HG03280 (cell line): ENCODE measurements around the gene PTPRH.

Experiments used
- ATAC-seq: cut with Tn5 transposase; IDR thresholded peaks from one replicate; pipeline ENCODE4 v1.9.1; 2021; ENCODE audit warnings: mild to moderate bottlenecking, moderate library complexity; ENCODE audit not compliant: unreplicated experiment

The PTPRH gene

DNA sequence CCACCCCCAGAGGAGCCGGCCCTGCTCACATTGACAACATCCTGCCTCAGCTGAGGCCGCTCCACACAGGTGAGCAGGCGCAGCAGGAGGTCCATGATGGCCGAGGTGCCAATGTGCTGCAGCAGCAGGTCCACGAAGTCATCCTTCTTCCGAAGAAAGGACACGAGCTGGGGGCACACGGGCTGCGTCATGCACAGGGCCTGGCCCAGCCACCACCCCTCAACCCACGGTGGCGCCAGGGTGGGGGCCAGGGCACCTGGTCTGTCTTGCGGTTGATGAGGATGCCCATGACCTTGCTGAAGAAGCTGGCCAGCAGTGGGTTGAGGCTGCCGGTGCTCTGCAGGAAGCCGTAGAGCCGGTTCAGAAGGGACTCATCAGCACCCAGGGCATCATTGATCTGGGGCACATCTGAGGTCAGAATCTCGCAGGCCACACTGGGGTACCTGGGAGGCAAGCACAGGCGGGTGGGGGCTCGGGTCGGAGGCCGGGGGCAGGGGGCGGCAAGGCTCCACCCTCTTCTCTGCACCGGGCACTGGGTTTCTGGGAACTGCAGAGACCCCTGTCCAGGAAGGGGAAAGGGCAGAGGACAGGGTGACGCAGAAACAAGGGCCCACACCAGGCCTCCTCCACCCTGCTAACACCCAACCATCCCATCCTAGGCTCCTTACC is 36.1 kb upstream of the PTPRH start:
- ATAC-seq, result no peak

DNA sequence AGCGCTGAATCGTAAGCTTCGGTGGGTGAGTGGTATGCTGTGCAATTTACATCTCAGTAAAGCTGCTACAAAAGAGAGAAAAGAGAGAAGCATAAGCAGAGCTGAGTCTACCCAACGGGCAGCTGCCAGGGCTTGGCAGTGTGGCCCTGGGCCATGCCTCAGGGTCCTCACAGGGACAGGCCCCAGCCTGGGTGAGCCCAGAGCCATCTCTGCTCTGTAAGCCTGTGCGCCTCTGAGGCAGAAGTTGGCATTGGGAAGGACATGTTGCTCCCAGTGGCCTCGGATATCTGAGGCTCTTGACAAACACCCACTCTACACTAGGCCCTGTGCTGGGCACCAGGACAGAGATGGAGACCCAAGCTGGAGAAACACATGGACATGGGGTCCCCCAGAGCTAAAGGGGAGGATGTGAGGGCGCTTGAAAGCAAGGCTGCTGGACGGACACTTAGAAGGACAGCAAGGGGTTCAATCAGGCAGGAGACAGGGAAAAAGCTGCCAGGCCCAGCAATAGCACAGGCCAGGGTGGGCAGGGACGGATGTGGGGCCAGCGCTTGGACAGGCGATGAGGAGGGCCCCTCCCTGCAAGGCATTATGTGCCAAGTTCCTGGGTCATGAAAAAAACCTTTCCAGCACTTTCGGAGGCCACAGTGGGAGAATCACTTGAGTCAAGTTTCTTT is 34.8 kb upstream of the PTPRH start:
- ATAC-seq, result no peak

DNA sequence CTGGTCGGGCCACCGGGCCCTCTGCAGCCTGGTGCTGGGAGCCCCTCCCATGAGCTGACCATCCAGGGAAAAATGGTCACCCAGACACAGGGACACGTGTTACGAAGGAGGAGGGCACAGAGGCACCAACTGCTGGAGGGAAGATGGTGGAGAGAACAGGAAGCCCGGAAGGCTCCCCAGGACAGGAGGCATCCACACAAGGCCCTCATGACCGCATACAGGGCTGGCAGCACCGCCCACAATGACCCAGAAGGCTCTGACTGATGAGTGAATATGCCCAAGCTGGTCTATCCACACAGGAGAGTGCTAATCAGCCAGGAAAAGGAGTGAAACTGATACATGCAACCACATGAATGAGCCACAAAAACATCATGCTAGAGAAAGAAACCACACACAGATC is 33.2 kb upstream of the PTPRH start:
- no peak for ATAC-seq

DNA sequence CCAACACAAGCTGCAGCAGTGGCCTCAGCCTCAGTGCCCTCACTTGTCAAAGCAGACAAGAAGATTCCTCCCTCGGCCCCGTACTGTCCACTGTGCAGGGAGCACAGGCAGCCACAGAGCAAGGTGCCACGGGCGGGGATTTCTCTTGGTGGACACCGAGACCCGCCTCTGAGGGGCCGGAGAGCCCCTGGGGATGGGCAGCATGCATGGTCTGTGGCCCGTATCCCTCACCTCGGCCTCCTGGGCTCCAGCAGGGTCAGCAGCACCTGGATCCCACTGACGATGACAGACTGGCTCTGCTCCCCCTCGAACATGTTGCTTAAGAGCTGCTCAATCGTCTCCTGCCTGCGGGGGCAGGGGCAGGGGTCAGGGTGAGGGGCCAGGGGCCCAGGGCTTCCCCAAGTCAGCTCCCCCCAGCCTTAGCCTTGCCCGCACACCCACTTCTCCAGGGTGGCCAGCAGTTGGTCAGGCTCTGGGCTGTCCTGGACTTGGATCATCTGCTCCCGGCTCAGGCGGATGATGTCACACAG is 32.7 kb upstream of the PTPRH start:
- no peak for ATAC-seq

DNA sequence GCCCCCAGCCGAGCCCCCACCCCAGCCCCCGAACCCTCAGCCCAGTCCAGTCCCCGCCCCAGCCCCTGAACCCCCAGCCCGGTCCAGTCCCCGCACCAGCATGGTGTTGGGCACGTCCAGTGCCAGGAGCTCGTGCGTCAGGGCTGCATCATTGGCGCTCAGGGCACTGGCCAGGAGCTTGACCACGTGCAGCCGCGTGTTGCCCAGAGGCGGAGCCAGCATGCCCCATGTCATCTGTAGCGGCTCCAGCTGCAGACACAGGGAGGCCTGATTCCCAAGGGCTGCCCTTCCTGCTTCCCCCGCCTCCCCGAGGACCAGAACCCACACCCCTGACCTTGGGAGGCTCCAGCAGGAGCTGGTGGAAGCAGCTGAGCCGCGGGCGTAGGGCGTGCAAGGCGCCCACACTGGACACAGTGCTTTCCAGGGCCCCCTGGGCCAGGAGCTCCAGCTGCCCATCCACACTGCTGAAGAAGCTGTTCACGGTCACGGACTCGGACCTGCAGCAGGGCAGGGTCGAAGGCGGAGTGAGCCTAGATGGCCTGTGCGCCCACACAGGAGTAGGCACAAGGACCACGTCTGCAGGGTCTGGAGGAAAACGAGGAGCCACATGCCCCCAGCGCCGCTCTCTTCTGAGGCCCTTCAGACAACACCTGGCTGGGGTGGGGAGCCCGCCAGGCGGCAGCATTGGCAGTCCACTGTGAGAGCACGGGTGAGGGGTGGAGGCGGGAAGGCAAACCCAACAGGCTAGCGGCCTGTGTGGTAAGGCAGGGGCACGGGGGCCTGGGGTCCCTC is 32.0 kb upstream of the PTPRH start:
- ATAC-seq, result no peak

DNA sequence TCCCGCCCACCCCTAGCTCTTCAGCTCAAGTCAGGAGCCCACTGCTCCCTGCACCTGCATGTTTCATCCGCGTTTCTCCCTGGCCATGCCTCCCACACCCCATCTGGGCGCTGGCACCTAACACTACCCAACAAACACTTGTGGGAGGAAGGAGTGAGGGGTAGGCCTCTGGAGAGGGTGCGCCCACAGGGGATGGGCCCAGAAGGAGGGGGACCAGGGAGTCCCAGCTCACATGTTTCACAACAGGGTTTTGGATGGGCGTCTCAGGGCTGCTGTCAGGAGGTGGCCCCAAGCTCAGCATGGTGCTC is 31.4 kb upstream of the PTPRH start:
- ATAC-seq, result no peak

DNA sequence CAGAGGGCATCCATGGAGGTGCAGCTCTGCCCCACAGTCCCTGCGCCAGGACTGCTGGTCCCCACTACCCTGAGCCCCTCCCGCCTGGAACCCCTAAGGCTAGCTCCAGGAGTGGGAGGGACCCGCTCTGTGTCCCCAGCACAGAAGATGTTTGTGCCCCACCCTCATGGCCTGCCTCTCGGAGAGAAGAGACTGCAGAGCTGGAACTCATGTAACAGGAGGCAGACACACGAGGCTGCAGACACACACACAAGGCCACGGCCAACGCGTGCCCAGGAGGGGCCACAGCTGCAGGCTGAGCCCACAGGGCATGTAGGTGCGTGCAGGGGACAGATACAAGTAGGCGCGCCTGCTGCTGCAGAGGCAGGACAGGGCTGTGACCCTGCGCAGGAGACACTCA is 29.7 kb upstream of the PTPRH start:
- ATAC-seq, result no peak

DNA sequence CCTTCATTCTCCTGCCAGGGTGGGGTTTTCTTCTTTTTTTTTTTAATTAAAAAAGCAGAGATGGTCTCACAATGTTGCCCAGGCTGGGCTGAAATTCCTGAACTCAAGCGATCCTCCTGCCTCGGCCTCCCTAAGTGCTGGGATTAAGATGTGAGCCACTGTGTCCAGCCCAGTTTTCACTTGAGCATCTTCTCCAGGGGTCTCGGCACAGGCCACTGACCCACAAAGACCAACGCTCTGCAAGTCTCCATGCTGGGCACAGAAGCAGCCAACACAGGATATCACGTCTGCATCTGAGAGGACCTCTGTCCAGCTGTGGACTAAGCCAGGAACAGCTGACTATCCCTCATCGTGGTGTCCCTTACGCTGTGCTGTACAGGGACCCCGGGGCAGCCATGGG is 28.7 kb upstream of the PTPRH start:
- ATAC-seq, result no peak

DNA sequence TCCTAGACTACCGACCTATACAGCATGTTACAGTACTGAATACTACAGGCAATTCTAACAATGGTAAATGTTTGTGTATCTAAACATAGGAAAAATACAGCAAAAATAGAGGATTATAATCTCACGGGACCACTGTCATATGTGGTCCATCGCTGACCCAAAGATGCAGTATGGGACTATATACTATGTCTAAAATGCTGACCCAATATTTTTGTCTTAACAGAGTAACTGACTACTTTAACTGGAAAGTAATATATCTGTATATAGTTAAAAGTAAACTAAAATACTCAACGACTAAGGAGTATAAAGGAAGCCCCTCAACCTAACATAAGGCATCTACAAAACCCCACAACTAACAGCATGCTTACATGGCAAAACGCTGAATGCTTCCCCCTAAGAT is 23.7 kb upstream of the PTPRH start:
- ATAC-seq, result no peak

DNA sequence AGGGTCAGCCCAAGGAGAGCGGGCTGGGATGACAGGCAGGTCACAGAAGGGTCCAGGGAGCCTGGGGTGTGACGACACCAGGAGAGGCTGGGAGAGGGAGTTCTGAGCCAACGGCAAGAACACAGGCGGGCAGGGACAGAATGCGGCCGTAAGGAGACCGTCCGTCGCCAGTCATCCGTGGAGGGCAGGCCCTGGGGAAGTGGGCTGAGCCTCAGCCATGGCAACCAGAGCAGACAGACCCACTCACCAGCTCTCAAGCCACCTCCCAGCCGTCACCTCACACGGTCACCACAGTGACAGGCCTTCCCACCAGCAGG is 22.9 kb upstream of the PTPRH start:
- no peak for ATAC-seq

DNA sequence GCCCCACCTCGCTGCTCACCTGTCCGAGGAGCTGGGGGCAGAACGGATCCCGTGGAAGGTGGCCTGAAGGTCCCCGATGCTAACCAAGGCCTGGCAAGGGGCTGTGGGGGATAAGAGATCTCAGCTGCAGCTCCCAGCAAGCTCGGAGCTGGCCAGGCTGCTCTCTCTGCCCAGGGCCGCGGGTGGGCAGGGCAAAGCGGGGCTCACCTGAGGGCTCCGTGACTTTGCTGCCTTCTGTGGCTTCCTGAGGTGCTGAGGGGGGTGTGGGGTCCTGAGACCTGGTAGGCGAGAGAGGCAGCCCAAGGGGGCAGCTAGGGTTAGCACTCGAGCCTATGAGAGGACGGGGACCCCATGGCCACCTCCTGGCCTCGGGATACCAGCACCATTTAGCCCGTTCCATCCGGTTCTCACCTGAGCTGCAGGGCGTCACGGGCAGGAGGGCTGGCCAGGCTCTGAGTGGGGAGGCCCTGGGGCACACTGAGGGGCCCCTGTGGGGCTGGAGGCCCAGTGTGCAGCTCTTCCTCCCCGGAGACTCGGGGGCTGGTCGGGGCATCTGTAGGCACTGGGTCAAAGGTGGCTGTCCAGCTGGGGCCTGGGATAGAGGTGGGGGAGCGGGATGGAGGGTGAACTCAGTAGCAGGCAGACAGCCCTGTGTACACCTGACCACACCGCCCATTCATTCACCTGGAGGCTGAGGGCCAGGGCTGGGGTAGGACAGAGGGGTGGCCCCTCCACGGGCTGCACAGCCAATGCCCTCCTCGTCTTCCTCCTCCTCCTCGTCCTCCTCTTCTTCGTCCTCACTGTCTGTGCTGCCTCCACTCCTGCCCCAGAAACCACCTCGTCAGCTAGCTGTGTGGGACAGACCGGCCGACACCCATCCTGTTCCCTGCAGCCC is 22.3 kb upstream of the PTPRH start:
- no peak for ATAC-seq

DNA sequence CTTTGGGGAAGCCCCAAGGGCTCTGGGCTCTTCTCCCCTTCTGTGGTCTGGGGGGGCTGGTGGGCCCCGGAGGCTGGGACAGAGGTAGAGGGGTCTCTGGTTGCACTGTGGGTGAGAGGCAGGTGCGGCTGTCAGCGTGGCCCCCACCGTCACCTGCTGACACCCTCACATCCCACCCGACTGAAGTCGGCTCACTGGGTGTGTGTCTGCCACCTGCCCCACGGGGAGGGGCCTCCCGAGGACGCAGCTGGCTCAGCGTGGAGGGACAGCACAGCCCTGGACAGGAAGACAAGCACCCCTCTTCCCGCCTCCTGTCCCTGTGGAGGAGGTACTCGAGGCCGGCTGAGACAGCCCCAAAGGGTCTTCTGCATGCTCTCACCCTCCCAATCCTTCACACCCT is 21.5 kb upstream of the PTPRH start:
- no peak for ATAC-seq

DNA sequence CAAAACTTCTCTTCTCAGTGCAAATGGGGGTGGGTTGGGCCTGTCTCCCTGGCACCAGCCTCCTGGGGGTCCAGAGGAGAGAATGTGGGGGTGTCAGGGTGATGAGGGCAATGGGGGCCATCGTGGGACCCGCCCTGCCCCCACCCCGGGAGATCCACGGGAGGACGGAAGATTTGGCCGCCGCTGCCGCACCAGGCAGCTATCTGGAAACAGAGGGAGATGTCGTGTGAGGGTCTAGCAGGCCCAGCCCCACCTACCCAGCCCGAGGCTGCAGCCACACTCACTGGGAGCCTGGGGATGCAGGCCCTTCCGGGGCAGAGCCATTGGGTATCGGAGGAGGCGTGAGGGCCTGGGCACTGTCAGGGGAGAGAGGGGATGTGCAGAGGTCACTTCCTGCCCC is 21.0 kb upstream of the PTPRH start:
- no peak for ATAC-seq

DNA sequence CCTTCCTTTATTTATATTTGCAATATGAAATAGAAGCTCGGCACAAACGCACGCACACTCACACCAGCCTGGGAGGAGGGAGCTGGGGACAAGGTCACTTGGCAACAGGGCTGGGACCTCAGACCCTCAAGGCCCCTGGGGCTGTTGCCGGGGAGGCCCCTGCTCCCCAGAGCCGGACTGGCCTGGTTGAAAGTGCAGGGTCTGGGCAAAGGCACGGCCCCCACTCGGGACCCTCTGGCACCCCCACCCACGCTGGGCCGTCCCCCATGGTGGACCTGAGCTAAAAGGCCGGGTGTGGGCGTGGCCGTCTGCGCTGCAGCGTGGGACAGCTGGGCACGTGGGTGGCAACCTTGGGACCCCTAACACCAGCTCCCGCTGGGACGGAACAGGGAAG is 20.5 kb upstream of the PTPRH start:
- ATAC-seq, result no peak

DNA sequence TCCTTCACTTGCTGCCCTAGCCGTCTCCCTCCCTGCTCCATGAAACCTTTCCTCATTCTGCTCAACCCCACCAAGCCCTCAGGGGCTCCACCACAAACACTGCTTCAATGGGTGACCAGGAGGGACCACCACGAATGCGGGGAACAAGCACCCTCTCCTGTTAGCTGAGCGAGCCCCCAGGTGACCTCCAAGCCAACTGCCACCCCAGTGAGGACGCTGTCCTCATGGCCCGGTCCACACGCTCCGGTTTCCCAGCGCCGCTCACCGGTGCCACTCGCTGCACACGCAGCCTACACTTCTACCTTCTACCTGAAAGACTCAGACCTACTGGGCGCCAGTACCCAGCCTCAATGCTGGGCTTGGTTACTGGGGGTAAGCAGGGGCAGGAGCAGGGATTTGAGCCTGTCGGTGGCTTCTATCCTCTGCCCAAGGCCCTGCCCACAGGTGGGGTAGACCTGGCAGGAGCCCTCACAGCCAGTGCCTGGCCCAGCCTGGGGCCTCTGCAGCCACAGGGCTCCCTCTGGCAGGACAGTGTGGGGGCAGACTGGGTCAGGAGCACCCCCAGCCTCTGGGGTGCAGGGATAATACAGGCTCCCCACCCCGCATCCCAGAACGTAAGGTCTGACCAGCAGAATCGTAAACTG is 20.0 kb upstream of the PTPRH start:
- no peak for ATAC-seq

DNA sequence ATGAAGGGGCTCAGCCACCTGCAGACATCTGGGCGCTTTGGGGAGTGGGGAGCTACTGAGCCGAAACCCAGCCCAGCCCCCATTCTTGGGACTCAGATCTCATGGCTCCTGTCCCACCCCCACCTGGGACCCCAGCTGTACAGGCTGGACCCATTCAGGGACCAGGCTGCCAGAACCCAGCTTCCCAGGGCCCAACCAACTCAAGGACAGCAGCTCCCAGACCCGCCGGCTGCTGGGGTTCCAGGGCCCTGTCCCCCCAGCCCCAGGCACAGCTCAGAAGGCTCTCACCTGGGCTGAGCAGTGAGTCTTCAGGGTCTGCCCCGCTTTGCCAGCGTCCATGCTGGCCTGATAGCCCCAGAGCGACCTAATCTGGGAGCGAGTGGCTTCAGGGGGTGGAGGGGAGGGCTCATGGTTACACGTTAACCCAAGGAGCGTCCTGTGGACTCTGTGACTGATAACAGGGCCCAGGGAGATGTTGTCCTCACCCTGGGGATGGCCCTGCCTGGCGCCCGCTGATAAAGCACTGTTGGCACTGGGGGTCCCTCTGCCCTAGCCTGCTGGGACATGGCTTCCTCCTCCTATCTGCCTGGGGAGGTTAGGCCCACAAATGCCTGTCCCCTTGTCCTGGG is 19.2 kb upstream of the PTPRH start, which contains the start of gene TMEM86B:
Gene TMEM86B, minus strand, starts transcription at position 361 of the 629 bp plus-strand sequence. Its CDS starts 22 bp downstream, at position 339.
- no peak for ATAC-seq

DNA sequence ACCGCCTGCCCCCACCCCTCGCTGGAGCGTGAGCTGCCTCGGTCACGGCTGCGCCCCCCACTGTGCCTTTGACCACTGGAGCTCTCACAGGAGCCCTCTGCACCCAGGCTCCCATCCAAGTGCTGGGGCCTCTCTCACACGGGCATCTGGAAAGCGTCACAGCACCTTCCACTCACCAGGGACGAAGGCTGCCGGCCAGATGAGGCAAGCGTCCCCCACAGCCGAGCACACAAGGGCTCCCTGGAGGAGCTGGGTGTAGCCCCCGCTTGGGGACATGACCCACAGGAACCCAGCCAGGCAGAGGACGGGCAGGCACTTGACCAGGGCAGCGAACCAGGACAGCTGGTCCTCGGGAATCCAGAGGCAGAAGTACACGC is 18.7 kb upstream of the PTPRH start:
- ATAC-seq, result no peak

DNA sequence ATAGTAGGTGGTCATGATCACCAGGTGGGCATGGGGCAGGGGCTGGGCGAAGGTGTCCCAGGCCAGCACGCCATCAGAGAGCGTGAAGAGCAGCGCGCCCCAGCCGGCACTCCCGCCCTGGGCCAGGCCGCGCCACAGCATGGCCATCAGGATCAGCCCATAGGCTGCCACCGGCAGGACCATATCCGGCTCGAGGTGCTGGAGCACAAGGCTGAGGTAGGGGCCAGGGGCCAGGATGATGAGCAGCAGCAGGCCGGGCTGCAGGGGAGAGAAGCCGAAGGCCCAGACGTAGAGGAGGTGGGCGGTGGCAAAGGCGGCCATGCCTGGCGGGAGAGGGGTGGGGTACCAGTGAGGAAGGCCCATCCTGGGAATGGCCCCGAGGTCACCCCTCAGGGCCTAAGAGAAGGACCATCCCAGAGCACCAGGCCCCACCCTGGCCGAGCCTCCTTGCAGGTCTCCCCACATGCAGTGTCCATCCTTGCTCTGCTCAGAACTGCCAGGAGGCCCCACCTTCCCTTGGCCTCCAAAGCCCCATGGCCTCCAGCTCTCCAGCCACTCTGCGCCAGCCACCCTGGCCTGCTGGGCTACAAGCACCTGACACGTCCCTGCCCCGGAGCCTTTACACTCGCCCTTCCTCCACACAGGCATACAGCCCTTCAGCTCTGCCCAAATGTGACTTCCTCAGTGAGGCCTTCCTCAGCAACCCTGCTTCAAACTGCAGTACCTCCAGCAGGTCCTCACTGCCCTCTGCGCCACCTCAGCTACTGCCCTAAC is 18.1 kb upstream of the PTPRH start:
- no peak for ATAC-seq

DNA sequence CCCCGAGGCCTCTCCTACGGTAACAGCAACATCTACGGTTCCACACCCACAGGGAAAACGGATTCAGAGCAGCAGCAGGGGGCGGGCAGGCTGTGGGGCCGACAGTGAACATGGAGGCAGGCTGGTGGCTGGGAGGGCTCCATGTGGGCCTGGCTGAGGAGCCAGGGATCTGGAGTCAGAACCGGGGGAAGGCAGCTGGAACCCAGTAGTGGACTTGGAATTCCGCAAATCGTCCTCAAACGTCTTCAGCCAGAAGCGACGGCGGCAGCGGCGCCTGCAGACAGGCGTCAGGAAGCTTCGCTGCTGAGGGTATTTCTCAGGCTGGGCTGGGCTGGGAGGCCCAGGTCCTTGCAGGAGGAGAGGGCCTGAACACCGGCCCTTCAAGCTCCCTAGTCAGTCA is 17.5 kb upstream of the PTPRH start:
- ATAC-seq, result no peak
